Ovary (tissue), 3 donors: Measurements from ENCODE around the gene FGL2.

ENCODE experiments used
- CTCF ChIP-seq, 3 donors: fragments of 450-650 bp in 2 of 3; fragments of 200-600 bp in 1 of 3; IDR thresholded peaks; one replicate each; pipeline versions ENCODE4 v1.5.1 to v1.8.0; 2016 to 2022; ENCODE audit warnings: antibody characterized with exemption in 3 of 3, mild to moderate bottlenecking in 1 of 3
- EP300 ChIP-seq: sonication (generic); formaldehyde crosslinking; IDR thresholded peaks from one replicate; pipeline ENCODE4 v1.6.1; 2017; ENCODE audit warnings: antibody characterized with exemption
- POLR2A ChIP-seq: fragments of 450-650 bp; IDR thresholded peaks from one replicate; pipeline ENCODE4 v1.6.1; 2017; ENCODE audit warnings: antibody characterized with exemption, mild to moderate bottlenecking, moderate library complexity
- donor health status: DM: no; HTN: no; CAD: no.

DNA sequence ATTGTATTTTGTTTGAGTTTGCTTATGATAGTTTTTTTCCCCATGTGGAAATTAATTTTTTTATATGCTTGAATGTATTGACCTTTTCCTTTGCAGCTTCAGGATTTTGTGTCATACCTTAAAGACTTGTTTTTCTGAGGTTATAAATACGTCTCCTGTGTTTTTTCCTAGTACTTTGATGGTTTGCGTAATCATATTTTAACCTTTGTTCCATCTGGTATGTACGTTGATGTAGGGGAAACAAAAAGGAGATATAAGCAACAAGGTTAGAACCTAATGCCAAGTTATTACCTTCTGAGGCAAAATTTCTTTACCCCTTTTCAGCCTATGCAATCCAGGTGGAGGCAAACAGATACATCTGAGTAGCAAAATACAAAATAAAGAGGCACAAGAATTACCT is 17.9 kb downstream of the FGL2 start:
- TF ChIP-seq CTCF (IDR thresholded peaks at IDR 0.05): no peak
- TF ChIP-seq EP300: no peak
- no peak for TF ChIP-seq POLR2A
